ENCODE measurements around the gene CCDC138.
"Not testable (repeated sequence)": the region's sequence is repeated elsewhere in the genome, so short reads cannot be mapped to it uniquely, and the experiment has no call there.

CCDC138 gene

DNA sequence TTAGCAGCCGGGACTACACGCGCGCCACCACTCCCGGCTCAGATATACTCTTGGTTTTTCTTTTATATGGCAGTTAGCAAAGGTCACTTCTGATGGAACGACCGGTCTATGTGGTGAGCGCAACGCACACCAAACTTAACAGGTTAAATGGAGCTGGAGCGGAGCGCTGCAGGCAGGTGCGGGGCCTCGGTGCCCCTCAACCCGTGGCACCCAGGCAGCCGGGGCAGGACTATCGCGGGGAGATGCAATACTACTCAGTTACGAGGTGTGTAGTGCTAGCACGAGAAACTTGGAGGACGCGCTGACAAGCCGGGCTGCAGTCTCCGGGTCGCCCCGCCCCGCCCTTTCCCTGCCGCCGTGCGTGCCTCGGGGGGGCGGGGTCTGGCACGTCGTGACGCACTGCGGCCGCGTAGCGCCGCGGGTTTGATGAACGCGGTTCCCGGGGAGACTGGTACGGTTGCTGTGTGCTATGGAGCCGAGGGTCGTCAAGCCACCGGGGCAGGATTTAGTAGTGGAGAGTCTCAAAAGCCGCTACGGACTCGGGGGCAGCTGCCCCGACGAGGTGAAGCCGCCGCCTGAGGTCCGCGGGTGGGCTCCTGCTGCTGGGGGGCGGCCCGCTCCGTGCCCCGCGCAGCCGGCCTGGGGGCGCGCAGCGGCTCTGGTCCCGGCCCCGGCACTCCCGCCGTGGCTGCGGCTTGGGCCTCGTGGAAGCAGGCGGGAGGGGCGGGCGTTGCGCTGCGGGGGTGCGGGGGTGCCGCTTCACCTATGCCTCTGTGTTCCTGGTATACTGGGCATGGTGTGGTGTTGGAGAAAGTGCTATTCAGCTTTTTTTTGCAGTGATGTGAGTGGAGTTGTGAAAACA is at the start of gene CCDC138:
Gene CCDC138 (plus strand): TSS at position 418 of the 862 bp plus-strand sequence. CDS start 52 bp downstream, at position 470.
- peak; percentile 85 for DNase-seq (ENCODE audit: low spot score)

DNA sequence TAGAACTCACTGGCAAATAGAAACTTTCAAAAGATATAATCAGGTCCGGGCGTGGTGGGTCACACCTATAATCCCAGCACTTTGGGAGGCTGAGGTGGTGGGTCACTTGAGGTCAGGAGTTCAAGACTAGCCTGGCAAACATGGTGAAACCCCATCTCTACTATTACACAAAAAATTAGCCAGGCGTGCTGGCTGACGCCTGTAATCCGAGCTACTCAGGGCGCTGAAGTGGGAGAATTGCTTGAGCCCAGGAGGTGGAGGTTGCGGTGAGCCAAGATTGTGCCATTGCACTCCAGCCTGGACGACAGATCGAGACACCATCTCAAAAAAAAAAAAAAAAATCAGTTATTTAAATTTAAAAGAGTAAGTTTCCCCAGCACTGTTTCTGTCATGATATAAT is 28.6 kb upstream of the CCDC138 start:
- not testable (repeated sequence) for DNase-seq (ENCODE audit: low spot score)

DNA sequence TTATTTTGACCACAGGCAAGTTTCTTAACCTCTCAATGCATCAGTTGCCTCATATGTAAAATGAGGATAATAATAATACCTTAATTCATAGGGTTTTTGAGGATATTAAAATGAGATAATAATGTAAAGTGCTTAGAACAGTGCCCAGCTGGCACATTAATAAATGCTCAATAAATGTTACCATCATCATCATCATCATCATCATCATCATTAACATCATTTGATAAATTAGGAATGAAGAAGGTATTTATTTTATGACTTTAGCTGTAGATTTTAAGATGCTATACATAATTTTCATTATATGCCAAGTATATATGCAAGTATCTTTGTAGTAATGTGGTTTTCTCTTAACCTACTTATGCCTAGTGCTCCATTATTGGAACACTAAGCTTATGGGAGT is 24.0 kb upstream of the CCDC138 start:
- DNase-seq (ENCODE audit: low spot score) = not testable (repeated sequence)

- DNase-seq (ENCODE audit: low spot score) = not testable (repeated sequence)
Measured at GRCh38 chr2:108766671-108767070, 19.9 kb upstream of the CCDC138 start.

DNA sequence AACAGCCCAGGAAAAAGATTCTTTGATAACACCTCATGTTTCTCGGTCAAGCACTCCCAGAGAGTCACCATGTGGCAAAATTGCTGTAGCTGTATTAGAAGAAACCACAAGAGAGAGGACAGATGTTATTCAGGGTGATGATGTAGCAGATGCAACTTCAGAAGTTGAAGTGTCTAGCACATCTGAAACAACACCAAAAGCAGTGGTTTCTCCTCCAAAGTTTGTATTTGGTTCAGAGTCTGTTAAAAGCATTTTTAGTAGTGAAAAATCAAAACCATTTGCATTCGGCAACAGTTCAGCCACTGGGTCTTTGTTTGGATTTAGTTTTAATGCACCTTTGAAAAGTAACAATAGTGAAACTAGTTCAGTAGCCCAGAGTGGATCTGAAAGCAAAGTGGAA is 18.7 kb upstream of the CCDC138 start:
- DNase-seq (ENCODE audit: low spot score) = not testable (repeated sequence)

DNA sequence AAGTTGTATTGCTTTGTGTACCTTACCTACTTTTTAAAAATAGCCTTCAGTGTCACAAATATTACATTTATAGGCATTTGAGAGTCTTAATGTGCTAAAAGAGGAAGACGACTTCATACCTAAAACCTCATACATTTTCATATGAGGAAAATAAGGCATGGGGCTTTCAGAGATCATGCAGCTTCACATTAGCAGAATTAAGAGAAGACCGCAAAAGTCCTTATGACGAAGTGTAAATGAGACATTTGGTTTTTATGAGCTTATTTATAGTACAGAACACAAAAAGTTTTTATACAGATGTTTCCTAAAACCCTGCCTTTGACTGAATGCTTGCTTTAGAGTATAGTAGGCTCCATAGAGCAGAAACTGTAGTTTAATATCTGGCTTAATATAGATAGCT is 10.1 kb upstream of the CCDC138 start:
- no peak for DNase-seq (ENCODE audit: low spot score)

DNA sequence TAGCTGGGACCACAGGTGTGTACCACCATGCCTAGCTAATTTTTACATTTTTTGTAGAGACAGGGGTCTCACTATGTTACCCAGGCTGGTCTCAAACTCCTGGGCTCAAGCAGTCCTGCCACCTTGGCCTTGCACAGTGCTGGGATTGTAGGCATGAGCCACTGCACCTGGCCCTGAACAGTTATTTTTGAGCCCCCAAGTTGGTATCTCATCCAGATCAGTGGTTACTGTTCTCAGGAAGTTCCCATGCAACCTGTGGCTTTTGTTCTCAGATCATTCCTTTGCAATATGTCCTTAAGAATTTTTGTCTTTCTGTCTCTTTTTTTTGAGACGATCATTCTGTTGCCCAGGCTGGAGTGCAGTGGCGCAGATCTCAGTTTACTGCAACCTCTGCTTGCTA is 7.7 kb upstream of the CCDC138 start:
- DNase-seq (ENCODE audit: low spot score) = no peak

- no peak for DNase-seq (ENCODE audit: low spot score)
Measured at GRCh38 chr2:108786008-108786353, 590 bp upstream of the CCDC138 start.

GRCh38 chr2:108787216-108787541 is 608 bp downstream of the CCDC138 start:
- no peak for DNase-seq (ENCODE audit: low spot score)

- DNase-seq (ENCODE audit: low spot score) = no peak
Measured at GRCh38 chr2:108803045-108803736, 16.6 kb downstream of the CCDC138 start.

GRCh38 chr2:108805032-108805431 is 18.5 kb downstream of the CCDC138 start:
- no peak for DNase-seq (ENCODE audit: low spot score)

DNA sequence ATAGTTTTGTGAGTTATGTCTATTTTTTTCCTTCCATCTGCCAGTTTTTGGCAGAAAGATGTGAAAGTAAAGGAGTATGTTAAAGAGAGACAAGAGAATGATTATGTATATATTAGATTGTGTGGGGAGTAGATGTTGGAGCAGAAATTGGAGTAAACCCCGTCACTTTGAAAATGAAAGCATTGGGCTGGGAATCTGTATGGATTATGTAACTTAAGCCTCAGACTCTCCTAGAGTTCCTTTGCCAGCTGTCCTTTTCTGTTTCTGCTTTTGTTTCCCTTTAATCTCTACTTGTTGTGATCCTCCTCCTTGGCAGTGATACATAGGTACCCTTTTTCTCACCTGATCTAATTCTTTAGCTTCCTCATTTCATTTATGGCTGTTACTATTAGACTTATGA is 19.2 kb downstream of the CCDC138 start:
- DNase-seq (ENCODE audit: low spot score) = no peak

DNA sequence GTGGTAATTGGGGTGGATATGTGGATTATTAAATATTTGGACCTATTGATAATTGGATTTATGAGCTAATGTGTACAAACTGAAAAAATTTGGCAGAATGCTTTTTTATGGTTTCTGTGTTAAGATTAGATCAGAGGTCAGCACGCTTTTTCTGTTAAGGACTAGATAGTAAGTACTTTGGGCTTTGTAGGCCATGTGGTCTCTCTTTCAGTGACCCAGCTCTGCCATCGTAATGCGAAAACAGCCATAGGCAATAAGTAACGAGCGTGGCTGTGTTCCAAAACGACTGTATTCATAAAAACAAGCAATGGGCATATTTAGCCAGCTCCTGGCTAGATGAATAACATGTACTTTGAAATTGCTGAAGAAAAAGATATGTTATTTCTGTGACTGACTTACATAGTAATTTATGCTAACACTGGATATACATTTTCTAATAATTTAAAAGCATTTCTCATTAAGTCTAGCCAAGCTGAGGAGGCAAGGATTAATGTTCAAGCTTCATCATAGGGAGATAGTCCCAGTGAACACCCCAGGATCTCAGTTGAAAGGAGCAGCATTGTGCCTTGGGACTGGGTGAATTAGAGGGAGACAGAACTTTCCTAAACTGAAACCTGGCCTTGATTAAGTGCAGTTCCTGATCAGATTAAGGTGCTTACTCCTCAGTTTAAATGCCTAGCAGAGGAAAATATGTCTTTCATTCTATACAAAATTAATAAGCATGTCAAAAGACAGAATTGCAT is 20.0 kb downstream of the CCDC138 start:
- DNase-seq (ENCODE audit: low spot score) = no peak

DNA sequence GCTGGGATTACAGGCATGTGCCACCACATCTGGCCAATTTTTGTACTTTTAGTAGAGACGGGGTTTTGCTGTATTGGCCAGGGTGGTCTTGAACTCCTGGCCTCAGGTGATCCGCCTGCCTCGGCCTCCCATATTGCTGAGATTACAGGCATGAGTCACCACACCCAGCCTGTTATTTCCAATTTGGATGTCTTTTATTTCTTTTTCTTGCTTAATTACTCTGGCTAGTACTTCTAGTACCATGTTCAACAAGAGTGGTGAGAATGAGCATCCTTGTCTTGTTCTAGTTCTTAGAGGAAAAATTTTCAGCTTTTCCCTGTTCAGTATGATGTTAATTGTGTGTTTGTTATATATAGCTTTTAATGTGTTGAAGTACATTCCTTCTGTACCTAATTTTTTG is 23.4 kb downstream of the CCDC138 start:
- DNase-seq (ENCODE audit: low spot score) = no peak

- no peak for DNase-seq (ENCODE audit: low spot score)
Measured at GRCh38 chr2:108810993-108811957, 24.7 kb downstream of the CCDC138 start.

DNA sequence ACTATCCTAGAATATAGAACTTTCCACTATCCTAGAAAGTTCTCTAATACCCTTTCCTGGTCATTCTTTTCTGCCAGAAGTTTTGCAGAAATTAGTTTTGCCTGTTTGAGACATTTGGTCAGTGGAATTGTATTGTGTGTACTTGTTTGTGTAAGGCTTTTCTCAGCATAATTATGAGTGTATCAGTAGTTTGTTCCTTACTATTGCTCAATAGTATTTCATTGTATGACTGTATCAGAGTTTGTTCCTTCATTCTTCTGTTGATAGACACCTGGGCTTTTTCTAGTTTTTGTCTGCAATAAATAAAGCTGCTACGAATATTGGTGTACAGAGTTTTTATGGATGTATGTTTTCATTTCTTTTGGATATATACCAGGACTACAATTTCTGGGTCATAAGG is 27.2 kb downstream of the CCDC138 start:
- DNase-seq (ENCODE audit: low spot score) = no peak

DNA sequence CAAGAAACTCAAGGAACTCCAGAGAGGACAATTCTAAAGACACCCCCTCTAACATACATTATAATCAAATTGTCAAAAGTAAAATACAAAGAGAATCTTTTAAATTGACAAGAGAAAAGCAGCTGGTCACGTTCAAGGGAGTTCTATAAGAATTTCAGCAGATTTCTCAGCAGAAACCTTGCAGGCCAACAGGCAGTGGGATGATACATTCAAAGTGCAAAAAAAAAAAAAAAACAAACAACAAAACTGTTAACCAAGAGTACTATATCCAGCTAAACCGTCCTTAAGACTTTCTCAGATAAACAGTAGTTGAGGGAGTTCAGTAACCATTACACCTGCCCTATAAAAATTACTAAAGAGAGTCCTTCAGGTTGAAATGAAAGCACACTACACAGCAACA is 33.9 kb downstream of the CCDC138 start:
- no peak for DNase-seq (ENCODE audit: low spot score)

- DNase-seq (ENCODE audit: low spot score) = no peak
Measured at GRCh38 chr2:108823286-108823685, 36.7 kb downstream of the CCDC138 start.

DNA sequence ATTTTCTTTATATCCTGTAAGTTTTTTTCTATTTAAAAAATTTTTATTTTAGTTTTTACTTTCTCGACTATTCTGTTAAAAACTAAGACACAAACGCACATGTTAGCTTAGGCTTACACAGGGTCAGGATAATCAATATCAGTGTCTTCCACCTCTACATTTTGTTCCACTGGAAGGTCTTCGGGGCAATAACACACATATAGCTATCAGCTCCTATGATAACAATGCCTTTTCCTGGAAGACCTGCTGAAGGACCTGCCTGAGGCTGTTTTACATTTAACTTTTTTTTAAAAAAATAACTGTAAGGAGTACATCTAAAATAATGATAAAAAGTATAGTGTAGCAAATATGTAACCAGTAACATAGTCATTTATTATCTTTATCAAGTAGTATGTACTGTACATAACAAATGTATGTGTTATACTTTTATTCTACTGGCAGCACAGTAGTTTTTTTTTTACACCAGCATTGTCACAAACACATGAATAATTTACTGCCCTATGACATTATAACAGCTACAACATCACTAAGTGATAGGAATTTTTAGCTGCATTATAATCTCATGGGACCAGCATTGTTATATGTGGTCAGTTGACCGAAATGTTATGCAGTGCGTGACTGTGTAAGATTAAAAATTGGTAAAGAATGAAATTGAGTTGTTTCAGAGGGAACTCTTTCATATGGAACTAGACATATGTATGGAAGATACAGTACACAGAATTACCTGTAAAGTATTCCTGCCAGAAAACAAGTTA is 37.9 kb downstream of the CCDC138 start:
- no peak for DNase-seq (ENCODE audit: low spot score)

DNA sequence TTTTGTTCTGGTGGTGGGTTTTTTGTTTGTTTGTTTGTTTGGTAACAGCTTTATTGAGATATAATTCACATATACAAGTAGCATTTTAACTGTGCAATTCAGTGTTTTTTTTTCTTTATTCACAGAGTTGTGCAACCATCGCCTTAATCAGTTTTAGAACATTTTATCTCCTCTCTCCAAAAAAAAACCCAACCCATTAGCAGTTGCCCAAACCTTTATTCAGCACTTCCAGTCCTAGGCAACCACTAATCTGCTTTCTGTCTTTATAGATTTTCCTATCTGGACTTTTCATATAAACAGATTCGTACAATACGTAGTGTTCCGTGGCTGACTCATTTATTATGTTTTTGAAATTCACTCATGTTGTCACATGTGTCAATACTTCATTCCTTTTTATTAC is 38.7 kb downstream of the CCDC138 start:
- DNase-seq (ENCODE audit: low spot score) = no peak

DNA sequence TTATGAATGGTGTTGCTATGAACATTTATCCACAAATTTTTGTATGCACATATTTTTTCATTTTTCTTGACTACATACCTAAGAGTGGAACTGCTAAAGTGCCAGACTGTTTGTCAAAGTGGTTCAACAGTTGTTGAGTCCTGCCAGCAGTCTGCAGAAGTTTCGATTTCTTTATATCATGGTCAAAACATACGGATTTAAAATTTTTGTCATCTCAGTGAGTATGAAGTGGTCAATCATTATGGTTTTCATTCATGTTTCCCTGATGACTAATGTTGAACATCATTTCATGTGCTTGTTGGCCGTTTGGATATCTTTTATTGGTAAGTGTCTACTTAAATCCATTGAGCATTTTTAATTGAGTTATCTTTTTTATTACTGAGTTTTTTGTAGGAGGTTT is 39.2 kb downstream of the CCDC138 start:
- DNase-seq (ENCODE audit: low spot score) = no peak

All from CD4-positive, alpha-beta T cell treated with Interleukin-6 at 100 ng/mL for 8 hours (primary cell).